Lung microvascular endothelial cell (primary cell): ENCODE measurements around the gene GJA10. TPM values are rescaled to one million over a fixed set of nuclear protein-coding genes. Genes with fewer than 3 reads are reported as not detected.
"Not testable (repeated sequence)": the region's sequence is repeated elsewhere in the genome, so short reads cannot be mapped to it uniquely, and the experiment has no call there.

Source experiments
- DNase-seq, 2 donors: peaks; one replicate each; pipeline versions ENCODE4 v3.0.0 to v3.0.0-alpha.2; 2010; ENCODE audit warnings: low read depth in 2 of 2
- total RNA-seq: library from RNA; depleted of rRNA; stranded (reverse); fragments of >200 nt; gene quantifications from 2 replicates; pipeline ENCODE4 v1.2.1, GENCODE V29; 2014

The GJA10 gene
- not detected in 2 replicates for total RNA-seq

- DNase-seq, result no peak
Observed at GRCh38 chr6:89894169-89894568, at the start of gene GJA10. GJA10 (plus strand) TSS chr6:89894469; CDS start chr6:89894469, 0 bp downstream.

- not testable (repeated sequence) for DNase-seq
Observed at GRCh38 chr6:89847513-89847912, 46.8 kb upstream of the GJA10 start.

GRCh38 chr6:89853068-89853467, 41.2 kb upstream of the GJA10 start:
- no peak for DNase-seq

- DNase-seq, result no peak
Observed at GRCh38 chr6:89858041-89858440, 36.2 kb upstream of the GJA10 start.

GRCh38 chr6:89859744-89860143, 34.5 kb upstream of the GJA10 start:
- DNase-seq, result no peak

- DNase-seq, result no peak
Observed at GRCh38 chr6:89862273-89862672, 32.0 kb upstream of the GJA10 start.

- DNase-seq, result no peak
Observed at GRCh38 chr6:89862698-89863097, 31.6 kb upstream of the GJA10 start.

- DNase-seq, result no peak
Observed at GRCh38 chr6:89866024-89866678, 28.1 kb upstream of the GJA10 start.

- no peak for DNase-seq
Observed at GRCh38 chr6:89873721-89874120, 20.5 kb upstream of the GJA10 start.

- no peak for DNase-seq
Observed at GRCh38 chr6:89874438-89874837, 19.8 kb upstream of the GJA10 start.

GRCh38 chr6:89886378-89887120, 7.7 kb upstream of the GJA10 start:
- DNase-seq, result no peak

- no peak for DNase-seq
Observed at GRCh38 chr6:89887452-89888137, 6.7 kb upstream of the GJA10 start.

GRCh38 chr6:89888138-89888514, 6.1 kb upstream of the GJA10 start:
- DNase-seq, result no peak

- DNase-seq, result no peak
Observed at GRCh38 chr6:89888871-89889270, 5.4 kb upstream of the GJA10 start.

- DNase-seq, result not testable (repeated sequence)
Observed at GRCh38 chr6:89890845-89891528, 3.3 kb upstream of the GJA10 start.

- DNase-seq, result not testable (repeated sequence)
Observed at GRCh38 chr6:89892577-89892976, 1.7 kb upstream of the GJA10 start.

- DNase-seq, result peak; percentile 71 to 72
Observed at GRCh38 chr6:89895276-89895874, 1.1 kb downstream of the GJA10 start.

- DNase-seq, result not testable (repeated sequence)
Observed at GRCh38 chr6:89910001-89910901, 16.0 kb downstream of the GJA10 start.

- DNase-seq, result no peak
Observed at GRCh38 chr6:89910902-89911240, 16.6 kb downstream of the GJA10 start.

- DNase-seq, result no peak
Observed at GRCh38 chr6:89916136-89916920, 22.1 kb downstream of the GJA10 start.
